Measurements from ENCODE around the gene NOS1AP. TPM values are rescaled to one million over a fixed set of nuclear protein-coding genes. Genes with fewer than 3 reads are reported as not detected.

Gene NOS1AP
- total RNA-seq, 2 donors from 2014 or later, result 3.1 to 4.0 TPM

DNA sequence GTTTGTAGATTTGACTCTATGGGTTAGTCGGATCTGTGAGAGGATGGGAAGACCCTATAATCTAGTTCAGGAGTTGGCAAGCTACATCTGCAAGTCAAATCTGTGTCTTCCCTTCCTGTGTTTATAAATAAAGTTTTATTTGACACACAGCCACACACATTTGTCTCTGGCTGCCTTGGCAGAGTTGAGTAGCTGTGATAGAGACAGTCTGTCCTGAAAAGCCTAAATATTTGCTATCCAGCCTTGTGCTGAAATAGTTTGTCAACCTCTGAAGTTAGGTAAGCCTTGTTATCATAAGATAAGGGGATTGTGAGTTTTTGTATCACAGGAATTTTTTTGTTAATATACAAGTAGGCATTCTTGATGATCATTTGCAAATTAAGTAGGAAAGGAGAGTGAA, 136.8 kb downstream of the NOS1AP start:
- no peaks in the 10 kb centered on the region for H3K9me3 ChIP-seq
- intact Hi-C loops (cut with DNase I), result no loop called here
- H3K36me3 ChIP-seq (replicated peaks in 1 of 2; ENCODE audit: insufficient read depth in 1 of 2, low read depth in 2 of 2), result no peaks in the 10 kb centered on the region
- TF ChIP-seq, protein P1, sequence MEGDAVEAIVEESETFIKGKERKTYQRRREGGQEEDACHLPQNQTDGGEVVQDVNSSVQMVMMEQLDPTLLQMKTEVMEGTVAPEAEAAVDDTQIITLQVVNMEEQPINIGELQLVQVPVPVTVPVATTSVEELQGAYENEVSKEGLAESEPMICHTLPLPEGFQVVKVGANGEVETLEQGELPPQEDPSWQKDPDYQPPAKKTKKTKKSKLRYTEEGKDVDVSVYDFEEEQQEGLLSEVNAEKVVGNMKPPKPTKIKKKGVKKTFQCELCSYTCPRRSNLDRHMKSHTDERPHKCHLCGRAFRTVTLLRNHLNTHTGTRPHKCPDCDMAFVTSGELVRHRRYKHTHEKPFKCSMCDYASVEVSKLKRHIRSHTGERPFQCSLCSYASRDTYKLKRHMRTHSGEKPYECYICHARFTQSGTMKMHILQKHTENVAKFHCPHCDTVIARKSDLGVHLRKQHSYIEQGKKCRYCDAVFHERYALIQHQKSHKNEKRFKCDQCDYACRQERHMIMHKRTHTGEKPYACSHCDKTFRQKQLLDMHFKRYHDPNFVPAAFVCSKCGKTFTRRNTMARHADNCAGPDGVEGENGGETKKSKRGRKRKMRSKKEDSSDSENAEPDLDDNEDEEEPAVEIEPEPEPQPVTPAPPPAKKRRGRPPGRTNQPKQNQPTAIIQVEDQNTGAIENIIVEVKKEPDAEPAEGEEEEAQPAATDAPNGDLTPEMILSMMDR (IDR thresholded peaks at IDR 0.05), result no peak
- no peak for TF ChIP-seq POLR2A (IDR thresholded peaks at IDR 0.05)
- peak overlapping the region in 2 of 4 donors; percentile 68 to 70 for H3K27ac ChIP-seq
- ATAC-seq (peak; percentile 39), DNase-seq (no peak)
- 90 to 100% methylated on average over 1 of the region's 1 CpG for WGBS, 2 donors
- no peak overlapping the region for H3K4me3 ChIP-seq
- H3K27me3 ChIP-seq, result no peaks in the 10 kb centered on the region
- peaks cover 26% of the 10 kb centered on the region for H3K4me1 ChIP-seq

DNA sequence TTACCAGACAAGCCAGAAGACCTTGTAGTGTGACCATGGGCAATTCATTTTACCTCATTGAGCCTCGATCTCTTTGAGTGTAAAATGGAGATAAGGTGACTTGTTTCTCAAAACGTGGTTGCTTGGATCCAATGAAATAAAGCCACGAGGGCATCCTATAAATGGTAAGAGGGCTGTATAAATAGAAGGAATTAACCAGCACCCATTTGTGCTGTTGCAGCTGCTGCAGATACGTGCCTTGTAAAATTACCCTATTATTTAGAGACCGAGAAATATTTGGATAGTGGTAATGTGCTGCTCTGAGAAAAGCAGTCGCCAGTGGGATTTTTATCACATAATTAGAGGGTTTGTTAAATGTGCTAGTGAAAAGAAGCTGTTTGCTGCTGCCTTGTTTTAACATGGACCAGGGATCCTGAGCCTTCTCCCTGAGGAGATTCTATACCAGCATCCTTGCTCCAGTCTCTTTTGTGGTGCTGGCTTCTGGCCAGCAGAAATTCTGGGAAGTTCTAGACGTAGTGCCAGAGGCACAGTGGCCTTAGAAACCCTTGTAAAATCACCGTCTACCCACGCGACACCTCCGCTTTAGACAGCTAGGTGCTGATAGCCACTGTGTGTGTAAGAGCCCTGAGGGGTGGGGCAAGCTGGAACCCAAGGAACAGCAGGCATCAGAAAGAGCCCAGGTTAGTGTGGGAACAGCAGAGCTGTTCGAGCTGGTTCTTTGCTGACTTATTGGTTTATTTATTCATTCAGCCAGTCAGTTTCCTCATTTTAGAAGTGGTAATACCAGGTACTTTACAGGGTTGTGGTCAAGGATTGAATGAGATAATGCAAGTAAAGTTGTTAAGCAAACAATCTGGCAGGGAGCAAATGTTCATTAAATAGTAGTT, 137.5 kb downstream of the NOS1AP start:
- intact Hi-C loops (cut with DNase I), result no loop called here
- H3K36me3 ChIP-seq (replicated peaks in 1 of 2; ENCODE audit: insufficient read depth in 1 of 2, low read depth in 2 of 2), result no peaks in the 10 kb centered on the region
- no peaks in the 10 kb centered on the region for H3K9me3 ChIP-seq
- H3K27me3 ChIP-seq, result no peaks in the 10 kb centered on the region
- TF ChIP-seq, protein P1 (IDR thresholded peaks at IDR 0.05), result peak in 3 of 7 experiments; percentile 14 to 25 (median 16)
- no peak for TF ChIP-seq POLR2A (IDR thresholded peaks at IDR 0.05)
- peak overlapping the region; percentile 23 to 70 (median 46) for H3K27ac ChIP-seq
- DNase-seq, result peak; percentile 56 to 78 (median 76)
- H3K4me1 ChIP-seq, result peaks cover 31% of the 10 kb centered on the region
- no peak overlapping the region for H3K4me3 ChIP-seq
- ATAC-seq, result peak; percentile 94
- 31 to 36% methylated on average over 12 of the region's 12 CpGs for WGBS, 2 donors

DNA sequence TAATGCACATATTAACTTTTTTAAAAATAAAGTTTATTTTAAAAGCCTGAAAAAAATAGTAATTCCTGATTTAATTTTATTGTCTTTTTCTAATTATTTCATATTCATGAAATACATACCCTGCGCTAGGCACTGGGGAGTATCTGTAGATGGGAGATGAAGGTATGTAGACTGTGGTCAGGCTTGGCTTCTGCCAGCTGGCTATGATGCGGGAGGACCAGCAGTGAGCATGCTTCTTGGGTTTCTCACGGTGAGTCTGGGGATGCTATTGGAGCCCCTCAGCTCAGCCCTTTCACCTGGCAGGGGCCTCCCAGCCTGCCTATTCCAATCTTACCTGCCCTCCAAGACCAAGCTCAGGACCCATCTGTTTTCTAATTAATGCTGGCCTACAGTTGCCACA, 138.4 kb downstream of the NOS1AP start:
- no peaks in the 10 kb centered on the region for H3K36me3 ChIP-seq (replicated peaks in 1 of 2; ENCODE audit: insufficient read depth in 1 of 2, low read depth in 2 of 2)
- H3K4me3 ChIP-seq, result no peak overlapping the region
- 92 to 94% methylated on average over 3 of the region's 3 CpGs for WGBS, 2 donors
- ATAC-seq, result no peak
- TF ChIP-seq, protein P1 (IDR thresholded peaks at IDR 0.05), result no peak
- TF ChIP-seq POLR2A (IDR thresholded peaks at IDR 0.05), result no peak
- no peaks in the 10 kb centered on the region for H3K9me3 ChIP-seq
- no peak for DNase-seq
- H3K4me1 ChIP-seq, result peaks cover 40% of the 10 kb centered on the region
- intact Hi-C loops (cut with DNase I), result no loop called here
- H3K27ac ChIP-seq, result peak overlapping the region in 2 of 4 donors; percentile 68 to 70
- H3K27me3 ChIP-seq, result no peaks in the 10 kb centered on the region

DNA sequence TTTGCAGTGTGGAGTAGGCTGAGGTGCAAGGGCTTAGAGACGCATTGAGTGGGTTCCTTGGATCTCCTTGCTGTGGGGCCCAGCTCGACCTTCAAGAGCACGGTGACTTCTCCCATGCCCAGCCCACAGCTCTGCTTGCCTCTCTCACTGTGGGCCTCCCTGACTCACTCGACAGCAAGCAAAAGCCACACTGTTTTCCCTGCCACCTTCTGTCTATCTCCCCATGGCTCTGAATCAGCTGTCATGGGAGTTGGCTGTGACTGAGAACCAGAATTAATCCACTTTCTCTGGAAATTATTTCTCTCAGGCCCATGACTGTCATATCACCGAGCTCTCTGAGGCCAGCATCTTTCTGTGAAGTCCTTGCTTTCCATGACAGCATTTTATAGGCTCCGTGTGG, 140.7 kb downstream of the NOS1AP start:
- no peaks in the 10 kb centered on the region for H3K9me3 ChIP-seq
- peaks cover 56% of the 10 kb centered on the region for H3K4me1 ChIP-seq
- DNase-seq, result no peak
- no peak overlapping the region for H3K27ac ChIP-seq
- intact Hi-C loops (cut with DNase I), result no loop called here
- no peaks in the 10 kb centered on the region for H3K27me3 ChIP-seq
- H3K4me3 ChIP-seq, result no peak overlapping the region
- WGBS, 2 donors, result 73 to 76% methylated on average over 6 of the region's 6 CpGs
- no peak for TF ChIP-seq POLR2A (IDR thresholded peaks at IDR 0.05)
- TF ChIP-seq, protein P1 (IDR thresholded peaks at IDR 0.05), result no peak
- ATAC-seq, result no peak
- no peaks in the 10 kb centered on the region for H3K36me3 ChIP-seq (replicated peaks in 1 of 2; ENCODE audit: insufficient read depth in 1 of 2, low read depth in 2 of 2)

All from body of pancreas (tissue), 4 donors.